Esophagus mucosa (tissue), 1 donor: Measurements from ENCODE around the gene SLC27A1. TPM values are rescaled to one million over a fixed set of nuclear protein-coding genes. Genes with fewer than 3 reads are reported as not detected.

Experiments
- ATAC-seq: fragments of 200-7000 bp; cut with Tn5 transposase; one replicate; pipeline ENCODE4 v1.9.1; 2020
- total RNA-seq: library from RNA; stranded (reverse); gene quantifications from one replicate; pipeline ENCODE4 v1.2.4, GENCODE V29; 2023
- donor health status: DM: yes; HTN: yes; CAD: no.

Gene SLC27A1
- 4.1 TPM for total RNA-seq

- peak; percentile 87 for ATAC-seq
Measured at GRCh38 chr19:17470068-17470841, at the start of gene SLC27A1. SLC27A1 (plus strand) TSS chr19:17470524; CDS start chr19:17470541, 17 bp downstream.

GRCh38 chr19:17421942-17422341 is 48.4 kb upstream of the SLC27A1 start:
- no peak for ATAC-seq

- ATAC-seq = no peak
Measured at GRCh38 chr19:17423429-17424208, 46.7 kb upstream of the SLC27A1 start.

GRCh38 chr19:17424743-17425365 is 45.5 kb upstream of the SLC27A1 start:
- no peak for ATAC-seq

- ATAC-seq = peak; percentile 42
Measured at GRCh38 chr19:17429641-17430113, 40.6 kb upstream of the SLC27A1 start.

GRCh38 chr19:17431417-17431816 is 38.9 kb upstream of the SLC27A1 start:
- no peak for ATAC-seq

- no peak for ATAC-seq
Measured at GRCh38 chr19:17435218-17435617, 35.1 kb upstream of the SLC27A1 start.

- ATAC-seq = no peak
Measured at GRCh38 chr19:17436094-17436873, 34.0 kb upstream of the SLC27A1 start.

GRCh38 chr19:17436874-17437267 is 33.5 kb upstream of the SLC27A1 start:
- no peak for ATAC-seq

GRCh38 chr19:17441241-17442021 is 28.9 kb upstream of the SLC27A1 start:
- ATAC-seq = peak; percentile 62

GRCh38 chr19:17445526-17446165 is 24.7 kb upstream of the SLC27A1 start:
- no peak for ATAC-seq

- no peak for ATAC-seq
Measured at GRCh38 chr19:17447704-17448130, 22.6 kb upstream of the SLC27A1 start.

- no peak for ATAC-seq
Measured at GRCh38 chr19:17448131-17448967, 22.0 kb upstream of the SLC27A1 start, which contains the start of gene TMEM221. TMEM221 (minus strand) TSS chr19:17448668; CDS start chr19:17448462, 206 bp downstream.

- ATAC-seq = peak; percentile 95
Measured at GRCh38 chr19:17450264-17451075, 19.9 kb upstream of the SLC27A1 start.

- no peak for ATAC-seq
Measured at GRCh38 chr19:17451820-17452219, 18.5 kb upstream of the SLC27A1 start.

GRCh38 chr19:17454576-17455071 is 15.7 kb upstream of the SLC27A1 start:
- no peak for ATAC-seq

- ATAC-seq = peak; percentile 24
Measured at GRCh38 chr19:17455308-17456123, 14.8 kb upstream of the SLC27A1 start.

GRCh38 chr19:17456127-17456526 is 14.2 kb upstream of the SLC27A1 start:
- no peak for ATAC-seq
